ENCODE measurements around the gene ENTPD1.
"Not testable (repeated sequence)": the region's sequence is repeated elsewhere in the genome, so short reads cannot be mapped to it uniquely, and the experiment has no call there.

- TF ChIP-seq CTCF (IDR thresholded peaks at IDR 0.05 in 2 of 3, conservative IDR thresholded peaks at IDR 0.05 in 1 of 3; ENCODE audit: borderline replicate concordance in 1 of 3, insufficient read depth in 1 of 3, low read depth in 2 of 3, low read length in 2 of 3); JUND (IDR thresholded peaks at IDR 0.05); CEBPB (IDR thresholded peaks at IDR 0.05; ENCODE audit: low read depth); EZH2 (IDR thresholded peaks at IDR 0.05); POLR2AphosphoS5 (IDR thresholded peaks at IDR 0.05; ENCODE audit: low read depth, low read length); POLR2A (IDR thresholded peaks at IDR 0.05; ENCODE audit: borderline replicate concordance, extremely low read depth, insufficient read depth, insufficient read length); ATF3 (IDR thresholded peaks at IDR 0.05); MAX (IDR thresholded peaks at IDR 0.05); REST (IDR thresholded peaks at IDR 0.05; ENCODE audit: low read depth); SIN3A (IDR thresholded peaks at IDR 0.05; ENCODE audit: low read depth); TCF7L2 (IDR thresholded peaks at IDR 0.05; ENCODE audit: borderline replicate concordance, extremely low read depth, insufficient read depth, insufficient read length): not testable (repeated sequence)
Measured at GRCh38 chr10:95808705-95809308, 52.8 kb downstream of the ENTPD1 start.
